Nephron (organoid): ENCODE results near the gene CD63.
"Not testable (repeated sequence)": the region's sequence is repeated elsewhere in the genome, so short reads cannot be mapped to it uniquely, and the experiment has no call there.

Experiments used
- H3K27ac Mint-ChIP-seq, 3 experiments: 2 replicates each; pipeline ENCODE4 v1.8.0; 2020; ENCODE audit warnings: mixed read lengths in 3 of 3, mild to moderate bottlenecking in 2 of 3, moderate library complexity in 1 of 3
- H3K27me3 Mint-ChIP-seq: 2 replicates; pipeline ENCODE4 v1.8.0; 2021; ENCODE audit warnings: low read depth, mild to moderate bottlenecking, moderate library complexity, mixed read lengths
- H3K36me3 Mint-ChIP-seq: 2 replicates; pipeline ENCODE4 v1.8.0; 2020; ENCODE audit warnings: low read depth, mixed read lengths
- H3K4me1 Mint-ChIP-seq: 2 replicates; pipeline ENCODE4 v1.8.0; 2020; ENCODE audit warnings: mixed read lengths
- H3K4me3 Mint-ChIP-seq, 3 experiments: 2 replicates each; pipeline ENCODE4 v1.8.0; 2020; ENCODE audit warnings: mild to moderate bottlenecking in 3 of 3, mixed read lengths in 3 of 3, moderate library complexity in 2 of 3
- H3K9me3 Mint-ChIP-seq: 2 replicates; pipeline ENCODE4 v1.8.0; 2020; ENCODE audit warnings: mixed read lengths
- TF ChIP-seq, protein P1 (sequence below), 3 experiments: fragments of 200-600 bp; sonication (generic); IDR thresholded peaks; one replicate each; pipeline ENCODE4 v1.5.0; 2021; ENCODE audit warnings: antibody characterized with exemption in 3 of 3; ENCODE audit not compliant: unreplicated experiment in 3 of 3

Gene CD63

DNA sequence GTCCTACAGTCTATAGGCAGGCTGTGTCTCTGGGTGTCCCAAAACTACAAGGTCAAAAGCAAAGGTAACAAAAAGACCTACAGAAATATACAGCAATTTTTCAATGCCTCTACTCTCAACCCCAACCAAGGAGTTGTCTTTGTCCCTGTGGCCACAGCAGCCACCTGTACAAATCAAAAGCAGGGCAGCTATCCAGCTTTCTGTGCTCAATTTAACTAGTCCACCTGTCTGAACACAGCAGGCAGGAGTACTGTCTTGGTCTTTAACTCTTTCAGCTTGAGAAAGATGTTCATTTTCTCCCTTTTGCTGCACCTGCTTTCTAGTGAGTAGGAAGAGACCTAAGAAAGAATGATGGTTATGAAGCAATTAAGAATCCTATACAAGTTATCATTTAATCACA, 33.8 kb upstream of the CD63 start:
- TF ChIP-seq, protein P1, sequence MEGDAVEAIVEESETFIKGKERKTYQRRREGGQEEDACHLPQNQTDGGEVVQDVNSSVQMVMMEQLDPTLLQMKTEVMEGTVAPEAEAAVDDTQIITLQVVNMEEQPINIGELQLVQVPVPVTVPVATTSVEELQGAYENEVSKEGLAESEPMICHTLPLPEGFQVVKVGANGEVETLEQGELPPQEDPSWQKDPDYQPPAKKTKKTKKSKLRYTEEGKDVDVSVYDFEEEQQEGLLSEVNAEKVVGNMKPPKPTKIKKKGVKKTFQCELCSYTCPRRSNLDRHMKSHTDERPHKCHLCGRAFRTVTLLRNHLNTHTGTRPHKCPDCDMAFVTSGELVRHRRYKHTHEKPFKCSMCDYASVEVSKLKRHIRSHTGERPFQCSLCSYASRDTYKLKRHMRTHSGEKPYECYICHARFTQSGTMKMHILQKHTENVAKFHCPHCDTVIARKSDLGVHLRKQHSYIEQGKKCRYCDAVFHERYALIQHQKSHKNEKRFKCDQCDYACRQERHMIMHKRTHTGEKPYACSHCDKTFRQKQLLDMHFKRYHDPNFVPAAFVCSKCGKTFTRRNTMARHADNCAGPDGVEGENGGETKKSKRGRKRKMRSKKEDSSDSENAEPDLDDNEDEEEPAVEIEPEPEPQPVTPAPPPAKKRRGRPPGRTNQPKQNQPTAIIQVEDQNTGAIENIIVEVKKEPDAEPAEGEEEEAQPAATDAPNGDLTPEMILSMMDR (IDR thresholded peaks at IDR 0.05; ENCODE audit: unreplicated experiment in 3 of 3), result no peak
- Mint-ChIP-seq H3K27ac (no peak overlapping the region), H3K9me3 (no peaks in the 10 kb centered on the region), H3K4me1 (peaks cover 9% of the 10 kb centered on the region), H3K4me3 (no peak overlapping the region), H3K27me3 (no peaks in the 10 kb centered on the region), H3K36me3 (peaks cover 60% of the 10 kb centered on the region)

DNA sequence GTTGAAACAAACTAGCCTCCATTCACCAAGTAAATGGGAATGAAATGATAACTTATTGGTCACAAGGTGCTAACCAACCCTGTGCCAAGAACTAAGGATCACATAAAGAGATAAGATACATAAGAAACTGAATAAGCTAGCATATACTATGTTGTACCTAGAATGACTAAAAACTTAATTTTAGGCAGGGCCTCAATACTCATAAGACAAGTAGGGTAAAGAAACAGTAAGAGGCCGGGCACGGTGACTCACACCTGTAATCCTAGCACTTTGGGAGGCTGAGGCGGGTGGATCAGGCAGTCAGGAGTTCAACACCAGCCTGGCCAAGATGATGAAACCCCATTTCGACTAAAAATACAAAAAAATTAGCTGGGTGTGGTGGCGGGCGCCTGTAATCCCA, 31.9 kb upstream of the CD63 start:
- Mint-ChIP-seq H3K9me3 (no peaks in the 10 kb centered on the region), H3K4me1 (peaks cover 6% of the 10 kb centered on the region), H3K36me3 (peaks cover 62% of the 10 kb centered on the region), H3K27ac (no peak overlapping the region), H3K4me3 (no peak overlapping the region), H3K27me3 (no peaks in the 10 kb centered on the region)
- TF ChIP-seq, protein P1 (IDR thresholded peaks at IDR 0.05; ENCODE audit: unreplicated experiment in 3 of 3), result no peak

DNA sequence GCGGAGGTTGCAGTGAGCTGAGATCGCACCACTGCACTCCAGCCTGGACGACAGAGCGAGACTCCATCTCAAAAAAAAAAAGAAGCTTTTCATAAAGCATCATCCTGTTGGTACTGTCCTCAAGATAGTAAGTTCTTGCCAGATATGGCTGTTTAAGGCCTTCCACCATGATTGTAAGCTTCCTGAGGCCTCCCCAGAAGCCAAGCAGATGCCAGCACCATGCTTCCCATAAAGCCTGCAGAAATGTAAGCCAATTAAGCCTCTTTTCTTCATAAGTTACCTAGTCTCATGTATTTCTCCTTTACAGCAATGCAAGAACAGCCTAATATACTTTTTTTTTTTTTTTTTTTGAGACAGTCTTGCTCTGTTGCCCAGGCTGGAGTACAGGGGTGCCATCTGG, 29.8 kb upstream of the CD63 start:
- peaks cover 71% of the 10 kb centered on the region for H3K36me3 Mint-ChIP-seq
- H3K27me3 Mint-ChIP-seq, H3K27ac Mint-ChIP-seq, H3K9me3 Mint-ChIP-seq, H3K4me3 Mint-ChIP-seq, H3K4me1 Mint-ChIP-seq: not testable (repeated sequence)

DNA sequence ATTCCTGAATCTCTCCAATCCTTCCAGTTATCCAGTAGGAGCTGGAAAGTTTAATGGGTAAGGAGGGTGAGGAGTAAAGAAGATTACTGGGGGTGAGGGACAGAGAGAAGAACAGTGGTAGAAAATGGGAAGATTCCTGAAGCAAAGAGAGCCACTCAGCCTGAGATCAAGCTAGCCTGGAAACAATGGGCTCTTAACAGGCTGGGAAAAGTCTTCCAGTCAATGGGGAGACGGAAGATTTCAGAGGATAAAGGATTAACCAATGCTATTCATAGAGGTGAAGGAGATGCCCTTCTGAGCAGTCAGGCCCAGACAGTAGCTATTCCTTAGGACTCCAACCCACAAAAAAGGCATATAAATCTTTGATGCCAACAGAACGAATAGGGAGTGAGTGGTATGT, 28.9 kb upstream of the CD63 start:
- H3K9me3 Mint-ChIP-seq, result no peaks in the 10 kb centered on the region
- TF ChIP-seq, protein P1 (IDR thresholded peaks at IDR 0.05; ENCODE audit: unreplicated experiment in 3 of 3), result no peak
- H3K27me3 Mint-ChIP-seq, result no peaks in the 10 kb centered on the region
- peaks cover 77% of the 10 kb centered on the region for H3K36me3 Mint-ChIP-seq
- H3K27ac Mint-ChIP-seq, result peak overlapping the region in 1 of 3 experiments; percentile 66
- peaks cover 9% of the 10 kb centered on the region for H3K4me1 Mint-ChIP-seq
- H3K4me3 Mint-ChIP-seq, result no peak overlapping the region

DNA sequence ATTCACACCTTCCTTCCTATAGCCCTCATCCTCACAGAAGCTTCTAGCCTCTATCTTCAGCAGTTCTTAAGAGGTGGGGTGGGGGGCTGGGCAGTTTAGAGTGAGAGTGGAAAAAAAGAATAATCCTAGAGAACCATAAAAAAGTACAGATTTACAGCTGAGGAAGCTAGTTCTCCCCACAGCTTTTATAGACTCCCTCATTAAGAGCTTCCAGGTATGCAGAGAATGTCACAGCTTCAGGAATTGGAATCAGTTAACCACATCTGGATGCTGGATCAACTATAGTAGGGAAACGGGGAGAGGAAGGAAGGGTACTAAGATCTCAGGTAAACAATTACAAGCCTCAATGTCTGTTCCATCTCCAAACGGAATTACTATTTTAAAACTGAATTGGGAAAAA, 26.4 kb upstream of the CD63 start:
- Mint-ChIP-seq H3K4me1 (peaks cover 9% of the 10 kb centered on the region), H3K4me3 (no peak overlapping the region), H3K27me3 (no peaks in the 10 kb centered on the region), H3K27ac (peak overlapping the region; percentile 16 to 66 (median 32)), H3K9me3 (no peaks in the 10 kb centered on the region), H3K36me3 (peaks cover 86% of the 10 kb centered on the region)
- TF ChIP-seq, protein P1 (IDR thresholded peaks at IDR 0.05; ENCODE audit: unreplicated experiment in 3 of 3), result no peak

DNA sequence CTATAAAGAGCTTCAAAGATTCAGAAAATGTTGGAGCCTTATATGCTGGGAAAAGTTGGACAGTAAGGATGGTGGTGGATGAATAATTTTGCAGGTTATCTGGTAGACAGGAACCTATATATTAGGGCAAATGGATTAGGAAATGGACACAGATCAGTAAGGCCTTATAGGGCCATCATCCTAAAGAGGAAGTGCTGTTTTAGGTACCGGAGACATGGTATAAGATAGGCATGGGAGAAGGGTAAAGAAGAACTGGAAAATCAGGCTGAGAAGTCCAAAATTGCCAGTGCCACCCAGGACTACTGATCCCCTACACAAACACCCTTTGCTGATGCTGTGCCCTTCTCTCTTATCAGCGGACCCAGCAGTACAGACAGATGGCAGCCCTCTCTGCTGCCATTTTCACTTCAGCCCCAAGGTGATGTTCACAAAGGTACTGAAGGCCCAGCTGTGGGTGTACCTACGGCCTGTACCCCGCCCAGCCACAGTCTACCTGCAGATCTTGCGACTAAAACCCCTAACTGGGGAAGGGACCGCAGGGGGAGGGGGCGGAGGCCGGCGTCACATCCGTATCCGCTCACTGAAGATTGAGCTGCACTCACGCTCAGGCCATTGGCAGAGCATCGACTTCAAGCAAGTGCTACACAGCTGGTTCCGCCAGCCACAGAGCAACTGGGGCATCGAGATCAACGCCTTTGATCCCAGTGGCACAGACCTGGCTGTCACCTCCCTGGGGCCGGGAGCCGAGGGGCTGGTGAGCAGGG, 19.6 kb upstream of the CD63 start:
- H3K27ac Mint-ChIP-seq, result peak overlapping the region; percentile 1 to 96 (median 81)
- no peaks in the 10 kb centered on the region for H3K9me3 Mint-ChIP-seq
- peaks cover 41% of the 10 kb centered on the region for H3K4me1 Mint-ChIP-seq
- H3K27me3 Mint-ChIP-seq, result no peaks in the 10 kb centered on the region
- peaks cover 58% of the 10 kb centered on the region for H3K36me3 Mint-ChIP-seq
- TF ChIP-seq, protein P1 (IDR thresholded peaks at IDR 0.05; ENCODE audit: unreplicated experiment in 3 of 3), result no peak
- no peak overlapping the region for H3K4me3 Mint-ChIP-seq
